Measurements from ENCODE around the gene FAM20A. TPM values are rescaled to one million over a fixed set of nuclear protein-coding genes. Genes with fewer than 3 reads are reported as not detected.

The FAM20A gene
- total RNA-seq, 1 donor from 2014 or later, result not detected

DNA sequence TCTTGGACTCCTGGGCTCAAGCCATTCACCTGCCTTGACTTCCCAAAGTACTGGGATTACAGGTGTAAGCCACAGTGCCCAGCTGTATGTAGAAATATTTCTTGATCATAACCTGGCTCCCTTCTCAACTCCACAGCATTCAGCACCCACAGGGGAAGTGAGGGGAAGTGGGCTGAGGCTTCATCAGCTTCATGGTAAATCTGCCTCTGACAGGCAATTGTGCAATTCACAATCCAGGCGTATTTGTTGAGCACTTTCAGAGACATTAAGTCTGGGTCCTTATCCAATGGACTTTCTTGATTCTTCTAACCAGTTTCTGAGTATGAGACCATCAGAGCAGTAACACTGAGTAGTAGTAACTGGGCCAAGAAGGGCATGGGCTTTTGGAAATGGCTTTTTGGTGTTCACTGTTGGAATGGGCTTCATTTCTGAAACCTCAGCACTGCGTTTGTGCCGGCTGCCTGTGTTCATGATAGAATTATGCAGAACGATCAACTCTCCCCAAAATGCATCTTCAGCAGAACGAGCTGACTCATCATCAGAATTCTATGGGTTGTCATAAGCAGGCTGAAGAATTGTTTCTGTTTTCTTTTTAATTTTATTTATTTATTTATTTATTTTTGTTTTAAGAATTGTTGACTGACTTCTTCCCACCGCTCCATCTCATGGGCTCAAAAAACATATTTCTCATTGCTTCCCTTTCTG, 28.9 kb downstream of the FAM20A start:
- no peaks in the 10 kb centered on the region for H3K36me3 Mint-ChIP-seq (ENCODE audit: low read depth)
- TF ChIP-seq, protein P1, sequence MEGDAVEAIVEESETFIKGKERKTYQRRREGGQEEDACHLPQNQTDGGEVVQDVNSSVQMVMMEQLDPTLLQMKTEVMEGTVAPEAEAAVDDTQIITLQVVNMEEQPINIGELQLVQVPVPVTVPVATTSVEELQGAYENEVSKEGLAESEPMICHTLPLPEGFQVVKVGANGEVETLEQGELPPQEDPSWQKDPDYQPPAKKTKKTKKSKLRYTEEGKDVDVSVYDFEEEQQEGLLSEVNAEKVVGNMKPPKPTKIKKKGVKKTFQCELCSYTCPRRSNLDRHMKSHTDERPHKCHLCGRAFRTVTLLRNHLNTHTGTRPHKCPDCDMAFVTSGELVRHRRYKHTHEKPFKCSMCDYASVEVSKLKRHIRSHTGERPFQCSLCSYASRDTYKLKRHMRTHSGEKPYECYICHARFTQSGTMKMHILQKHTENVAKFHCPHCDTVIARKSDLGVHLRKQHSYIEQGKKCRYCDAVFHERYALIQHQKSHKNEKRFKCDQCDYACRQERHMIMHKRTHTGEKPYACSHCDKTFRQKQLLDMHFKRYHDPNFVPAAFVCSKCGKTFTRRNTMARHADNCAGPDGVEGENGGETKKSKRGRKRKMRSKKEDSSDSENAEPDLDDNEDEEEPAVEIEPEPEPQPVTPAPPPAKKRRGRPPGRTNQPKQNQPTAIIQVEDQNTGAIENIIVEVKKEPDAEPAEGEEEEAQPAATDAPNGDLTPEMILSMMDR (IDR thresholded peaks at IDR 0.05), result no peak
- no peak overlapping the region for H3K27ac Mint-ChIP-seq
- ATAC-seq (ENCODE audit: low read depth) (no peak), DNase-seq (no peak)
- no peaks in the 10 kb centered on the region for H3K27me3 Mint-ChIP-seq
- no peaks in the 10 kb centered on the region for H3K4me1 Mint-ChIP-seq
- intact Hi-C loops (cut with micrococcal nuclease), result no loop called here
- no peaks in the 10 kb centered on the region for H3K9me3 Mint-ChIP-seq
- ChIA-PET CTCF (no interaction called here), POLR2A (interaction anchor here (0.5 kb wide), 1 partner anchor 9 kb away, joined by 5 read pairs; no protein-coding TSS in a partner anchor)
- H3K4me3 Mint-ChIP-seq, result no peak overlapping the region

DNA sequence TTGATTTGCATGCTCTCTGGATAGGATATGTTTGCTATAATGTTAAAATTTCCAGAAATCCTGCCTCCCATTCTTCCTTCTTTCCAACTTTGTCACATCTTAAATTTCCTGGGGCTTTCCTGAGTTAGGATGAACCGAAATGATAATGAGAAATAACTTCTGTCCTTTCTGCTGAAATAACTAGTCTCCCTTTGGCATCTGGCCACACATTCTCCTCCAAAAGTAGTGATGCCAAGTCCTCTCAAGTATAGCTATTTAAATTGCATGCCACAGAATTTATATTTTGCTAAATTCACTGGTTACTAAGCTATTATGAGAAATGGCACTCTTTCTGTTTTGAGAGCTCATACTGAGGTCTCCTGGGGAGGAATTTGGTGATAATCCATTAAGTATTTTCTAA, 30.6 kb downstream of the FAM20A start:
- ATAC-seq (ENCODE audit: low read depth), result no peak
- no peaks in the 10 kb centered on the region for H3K9me3 Mint-ChIP-seq
- H3K4me1 Mint-ChIP-seq, result no peaks in the 10 kb centered on the region
- TF ChIP-seq, protein P1 (IDR thresholded peaks at IDR 0.05), result no peak
- ChIA-PET CTCF (no interaction called here), POLR2A (no interaction called here)
- H3K4me3 Mint-ChIP-seq, result no peak overlapping the region
- no peak for DNase-seq
- H3K27ac Mint-ChIP-seq, result no peak overlapping the region
- H3K36me3 Mint-ChIP-seq (ENCODE audit: low read depth), result no peaks in the 10 kb centered on the region
- intact Hi-C loops (cut with micrococcal nuclease), result no loop called here
- peaks cover 8% of the 10 kb centered on the region for H3K27me3 Mint-ChIP-seq

DNA sequence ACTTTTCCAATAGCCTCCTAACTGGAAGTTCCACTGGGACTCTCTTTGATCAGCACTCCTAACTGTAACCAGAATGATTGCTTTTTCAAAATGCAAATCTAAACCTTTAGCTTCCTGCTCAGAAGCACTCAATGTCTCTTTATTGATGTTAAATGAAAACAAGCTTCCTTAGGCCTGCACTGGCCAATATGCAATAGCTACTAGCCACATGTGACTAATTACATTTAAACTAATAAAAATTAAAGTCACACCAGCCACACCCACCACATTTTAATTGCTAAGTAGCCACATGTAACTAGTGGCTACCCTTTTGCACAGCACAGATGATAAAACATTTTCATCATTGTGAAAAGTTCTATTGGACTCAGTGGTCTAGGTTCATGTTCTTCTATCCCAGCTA, 31.8 kb downstream of the FAM20A start:
- no peak for ATAC-seq (ENCODE audit: low read depth)
- DNase-seq, result no peak
- H3K4me3 Mint-ChIP-seq, result no peak overlapping the region
- intact Hi-C loops (cut with micrococcal nuclease), result no loop called here
- H3K27me3 Mint-ChIP-seq, result peaks cover 9% of the 10 kb centered on the region
- ChIA-PET CTCF (no interaction called here), POLR2A (no interaction called here)
- no peaks in the 10 kb centered on the region for H3K36me3 Mint-ChIP-seq (ENCODE audit: low read depth)
- H3K4me1 Mint-ChIP-seq, result no peaks in the 10 kb centered on the region
- TF ChIP-seq, protein P1 (IDR thresholded peaks at IDR 0.05), result no peak
- H3K9me3 Mint-ChIP-seq, result no peaks in the 10 kb centered on the region
- H3K27ac Mint-ChIP-seq, result no peak overlapping the region

DNA sequence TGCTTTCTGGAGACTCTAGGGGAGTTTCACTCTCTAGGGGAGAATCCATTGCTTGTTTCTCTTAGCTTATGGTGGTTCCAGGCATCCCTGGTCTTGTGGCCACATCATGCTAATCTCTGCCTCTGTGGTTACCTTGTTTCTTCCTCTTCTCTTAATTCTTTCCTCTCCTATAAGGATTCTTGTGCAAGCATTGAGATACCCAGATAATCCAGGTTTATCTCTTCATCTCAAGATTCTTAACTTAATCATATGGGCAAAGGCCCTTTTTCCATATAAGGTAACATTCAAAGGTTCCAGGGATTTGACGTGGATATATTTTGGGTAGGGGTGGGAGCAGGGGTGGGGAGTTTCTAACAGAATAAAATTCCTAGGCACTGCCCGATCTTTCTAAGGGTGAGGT, 32.6 kb downstream of the FAM20A start:
- ChIA-PET CTCF (no interaction called here), POLR2A (no interaction called here)
- ATAC-seq (ENCODE audit: low read depth) (no peak), DNase-seq (no peak)
- Mint-ChIP-seq H3K36me3 (ENCODE audit: low read depth) (no peaks in the 10 kb centered on the region), H3K27ac (no peak overlapping the region), H3K9me3 (no peaks in the 10 kb centered on the region), H3K4me1 (no peaks in the 10 kb centered on the region), H3K4me3 (no peak overlapping the region), H3K27me3 (peaks cover 12% of the 10 kb centered on the region)
- TF ChIP-seq, protein P1 (IDR thresholded peaks at IDR 0.05), result no peak
- intact Hi-C loops (cut with micrococcal nuclease), result no loop called here

DNA sequence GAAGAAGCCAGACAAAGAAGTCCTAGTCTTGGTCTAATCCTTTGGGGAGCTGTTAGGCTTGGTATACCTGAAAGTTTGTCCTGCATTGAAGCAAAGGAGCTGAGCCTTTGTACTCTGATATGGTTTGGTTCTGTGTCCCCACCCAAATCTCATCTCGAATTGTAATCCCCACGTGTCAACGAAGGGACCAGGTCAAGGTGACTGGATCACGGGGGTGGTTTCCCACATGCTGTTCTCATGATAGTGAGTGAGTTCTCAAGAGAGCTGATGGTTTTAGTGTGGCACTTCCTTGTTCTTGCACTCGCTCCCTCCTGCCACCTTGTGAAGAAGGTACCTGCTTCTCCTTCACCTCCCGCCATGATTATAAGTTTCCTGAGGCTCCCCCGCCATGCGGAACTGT, 33.6 kb downstream of the FAM20A start:
- Mint-ChIP-seq H3K27ac (no peak overlapping the region), H3K36me3 (ENCODE audit: low read depth) (no peaks in the 10 kb centered on the region), H3K27me3 (peaks cover 12% of the 10 kb centered on the region), H3K4me1 (no peaks in the 10 kb centered on the region), H3K4me3 (no peak overlapping the region), H3K9me3 (no peaks in the 10 kb centered on the region)
- TF ChIP-seq, protein P1 (IDR thresholded peaks at IDR 0.05), result no peak
- intact Hi-C loops (cut with micrococcal nuclease), result no loop called here
- CTCF ChIA-PET, result no interaction called here
- POLR2A ChIA-PET, result no interaction called here
- ATAC-seq (ENCODE audit: low read depth), result no peak
- DNase-seq, result no peak

All from activated B cell treated with CpG ODN at 0.5 μM for 24 hours (primary cell).